Cardiac fibroblast (primary cell): ENCODE results near the gene IL23R.

Experiments
- DNase-seq, 2 donors: peaks; one replicate each; pipeline versions ENCODE4 v3.0.0 to v3.0.0-alpha.2; 2010; ENCODE audit warnings: low read depth in 2 of 2
- H3K4me3 ChIP-seq, 2 donors: replicated peaks in 1 of 2; 1 replicate in 1 of 2; 2 replicates in 1 of 2; pipeline ENCODE4 v1.5.1; 2011; ENCODE audit warnings: low read depth in 2 of 2, low read length in 2 of 2, mild to moderate bottlenecking in 2 of 2, moderate library complexity in 1 of 2
- CTCF ChIP-seq: IDR thresholded peaks from one replicate; pipeline ENCODE4 v1.5.1; 2011; ENCODE audit warnings: low read depth, mild to moderate bottlenecking, low read length, inconsistent platforms

IL23R gene

GRCh38 chr1:67269061-67269460 lies 102.8 kb downstream of the IL23R start:
- no peak for TF ChIP-seq CTCF
- no peak overlapping the region for H3K4me3 ChIP-seq
- no peak for DNase-seq

GRCh38 chr1:67270541-67270940 lies 104.3 kb downstream of the IL23R start:
- H3K4me3 ChIP-seq, result no peak overlapping the region
- TF ChIP-seq CTCF, result no peak

GRCh38 chr1:67273591-67273990 lies 107.3 kb downstream of the IL23R start:
- DNase-seq, result no peak
- H3K4me3 ChIP-seq, result no peak overlapping the region
- TF ChIP-seq CTCF, result no peak

More at GRCh38 chr1:67270541-67270940, 104.3 kb downstream of the IL23R start:
- no peak for DNase-seq

GRCh38 chr1:67274623-67275325 lies 108.5 kb downstream of the IL23R start:
- no peak for DNase-seq
- no peak for TF ChIP-seq CTCF
- H3K4me3 ChIP-seq, result no peak overlapping the region

- TF ChIP-seq CTCF, result no peak
- DNase-seq, result no peak
- H3K4me3 ChIP-seq, result no peak overlapping the region
Measured at GRCh38 chr1:67280696-67281095, 114.4 kb downstream of the IL23R start.

- no peak for TF ChIP-seq CTCF
- no peak for DNase-seq
- no peak overlapping the region for H3K4me3 ChIP-seq
Measured at GRCh38 chr1:67281244-67281643, 115.0 kb downstream of the IL23R start.
